GM20431 (cell line): ENCODE measurements around the gene FBXW11.
"Not testable (repeated sequence)": the region's sequence is repeated elsewhere in the genome, so short reads cannot be mapped to it uniquely, and the experiment has no call there.

ENCODE experiments used
- in situ Hi-C: fragments of 300-500 bp; cut with MseI, MboI; formaldehyde crosslinking; loops from one replicate; pipeline ENCODE4 v1.15.0; 2020; ENCODE audit warnings: low sequenced_read_pairs; ENCODE audit not compliant: unreplicated experiment

The FBXW11 gene

GRCh38 chr5:171891150-171891549 lies 115.3 kb downstream of the FBXW11 start:
- in situ Hi-C loops, result no loop called here

- in situ Hi-C loops, result no loop called here
Measured at GRCh38 chr5:171888051-171888481, 118.4 kb downstream of the FBXW11 start.

- in situ Hi-C loops, result not testable (repeated sequence)
Measured at GRCh38 chr5:171886037-171886436, 120.4 kb downstream of the FBXW11 start.

GRCh38 chr5:171882118-171882517 lies 124.3 kb downstream of the FBXW11 start:
- in situ Hi-C loops, result no loop called here

GRCh38 chr5:171874234-171874633 lies 132.2 kb downstream of the FBXW11 start:
- in situ Hi-C loops, result no loop called here

- in situ Hi-C loops, result no loop called here
Measured at GRCh38 chr5:171872666-171873065, 133.8 kb downstream of the FBXW11 start.

GRCh38 chr5:171871711-171872110 lies 134.7 kb downstream of the FBXW11 start:
- in situ Hi-C loops, result no loop called here

GRCh38 chr5:171869956-171870355 lies 136.5 kb downstream of the FBXW11 start:
- in situ Hi-C loops, result no loop called here

GRCh38 chr5:171868236-171868635 lies 138.2 kb downstream of the FBXW11 start:
- in situ Hi-C loops, result no loop called here

GRCh38 chr5:171867786-171868185 lies 138.7 kb downstream of the FBXW11 start:
- in situ Hi-C loops, result no loop called here

- in situ Hi-C loops, result no loop called here
Measured at GRCh38 chr5:171865471-171865870, 141.0 kb downstream of the FBXW11 start.

- in situ Hi-C loops, result no loop called here
Measured at GRCh38 chr5:171863935-171864334, 142.5 kb downstream of the FBXW11 start.

GRCh38 chr5:171862624-171863023 lies 143.8 kb downstream of the FBXW11 start:
- in situ Hi-C loops, result no loop called here

GRCh38 chr5:171861381-171861780 lies 145.1 kb downstream of the FBXW11 start:
- in situ Hi-C loops, result no loop called here

- in situ Hi-C loops, result no loop called here
Measured at GRCh38 chr5:171858303-171858702, 148.1 kb downstream of the FBXW11 start.

- in situ Hi-C loops, result no loop called here
Measured at GRCh38 chr5:171857489-171857876, 149.0 kb downstream of the FBXW11 start.

- in situ Hi-C loops, result no loop called here
Measured at GRCh38 chr5:171855798-171856763, 150.4 kb downstream of the FBXW11 start.

GRCh38 chr5:171855265-171855664 lies 151.2 kb downstream of the FBXW11 start:
- in situ Hi-C loops, result no loop called here

GRCh38 chr5:171852255-171852681 lies 154.2 kb downstream of the FBXW11 start:
- in situ Hi-C loops, result no loop called here

- in situ Hi-C loops, result no loop called here
Measured at GRCh38 chr5:171851251-171851650, 155.2 kb downstream of the FBXW11 start.

GRCh38 chr5:171850324-171850947 lies 156.0 kb downstream of the FBXW11 start:
- in situ Hi-C loops, result no loop called here
